Vagina (tissue), 2 donors: ENCODE data around the gene RAB1A.

Source experiments
- POLR2A ChIP-seq, 2 donors: fragments of 450-650 bp; IDR thresholded peaks; one replicate each; pipeline ENCODE4 v1.6.1; 2017; ENCODE audit warnings: antibody characterized with exemption in 2 of 2, mild to moderate bottlenecking in 2 of 2, moderate library complexity in 2 of 2
- POLR2AphosphoS5 ChIP-seq, 2 donors: sonication (generic); formaldehyde crosslinking; IDR thresholded peaks; one replicate each; pipeline ENCODE4 v1.9.0; 2017; ENCODE audit warnings: antibody characterized with exemption in 2 of 2, mild to moderate bottlenecking in 2 of 2, low read depth in 1 of 2; ENCODE audit not compliant: insufficient read depth in 1 of 2
- TF ChIP-seq, protein P1 (sequence below), 3 experiments: fragments of 450-650 bp in 2 of 3; fragments of 200-600 bp in 1 of 3; sonication (generic) in 1 of 3; IDR thresholded peaks; one replicate each; pipeline ENCODE4 v1.5.1; 2017 to 2019; ENCODE audit warnings: antibody characterized with exemption in 3 of 3, mild to moderate bottlenecking in 2 of 3, moderate library complexity in 2 of 3

DNA sequence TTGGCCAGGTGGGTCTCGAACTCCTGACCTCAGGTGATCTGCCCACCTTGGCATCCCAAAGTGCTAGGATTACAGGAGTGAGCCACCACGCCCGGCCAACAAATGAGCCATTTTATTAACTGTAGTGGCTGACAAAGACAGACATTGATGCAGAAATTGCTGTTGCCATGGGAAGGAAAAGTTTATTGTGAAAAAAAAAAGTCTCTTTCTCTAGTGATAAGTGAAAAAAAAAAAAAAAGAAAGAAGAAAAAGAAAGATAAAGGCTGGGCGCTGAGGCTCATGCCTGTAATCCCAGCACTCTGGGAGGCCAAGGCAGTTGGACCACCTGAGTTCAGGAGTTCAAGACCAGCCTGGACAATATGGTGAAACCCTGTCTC, 39.8 kb upstream of the RAB1A start:
- TF ChIP-seq, protein P1, sequence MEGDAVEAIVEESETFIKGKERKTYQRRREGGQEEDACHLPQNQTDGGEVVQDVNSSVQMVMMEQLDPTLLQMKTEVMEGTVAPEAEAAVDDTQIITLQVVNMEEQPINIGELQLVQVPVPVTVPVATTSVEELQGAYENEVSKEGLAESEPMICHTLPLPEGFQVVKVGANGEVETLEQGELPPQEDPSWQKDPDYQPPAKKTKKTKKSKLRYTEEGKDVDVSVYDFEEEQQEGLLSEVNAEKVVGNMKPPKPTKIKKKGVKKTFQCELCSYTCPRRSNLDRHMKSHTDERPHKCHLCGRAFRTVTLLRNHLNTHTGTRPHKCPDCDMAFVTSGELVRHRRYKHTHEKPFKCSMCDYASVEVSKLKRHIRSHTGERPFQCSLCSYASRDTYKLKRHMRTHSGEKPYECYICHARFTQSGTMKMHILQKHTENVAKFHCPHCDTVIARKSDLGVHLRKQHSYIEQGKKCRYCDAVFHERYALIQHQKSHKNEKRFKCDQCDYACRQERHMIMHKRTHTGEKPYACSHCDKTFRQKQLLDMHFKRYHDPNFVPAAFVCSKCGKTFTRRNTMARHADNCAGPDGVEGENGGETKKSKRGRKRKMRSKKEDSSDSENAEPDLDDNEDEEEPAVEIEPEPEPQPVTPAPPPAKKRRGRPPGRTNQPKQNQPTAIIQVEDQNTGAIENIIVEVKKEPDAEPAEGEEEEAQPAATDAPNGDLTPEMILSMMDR (IDR thresholded peaks at IDR 0.05), result no peak
- TF ChIP-seq POLR2A (IDR thresholded peaks at IDR 0.05), result no peak
- TF ChIP-seq POLR2AphosphoS5 (IDR thresholded peaks at IDR 0.05; ENCODE audit: insufficient read depth in 1 of 2, low read depth in 1 of 2), result no peak
